Measurements from ENCODE around the gene FNDC1.

Gene FNDC1

DNA sequence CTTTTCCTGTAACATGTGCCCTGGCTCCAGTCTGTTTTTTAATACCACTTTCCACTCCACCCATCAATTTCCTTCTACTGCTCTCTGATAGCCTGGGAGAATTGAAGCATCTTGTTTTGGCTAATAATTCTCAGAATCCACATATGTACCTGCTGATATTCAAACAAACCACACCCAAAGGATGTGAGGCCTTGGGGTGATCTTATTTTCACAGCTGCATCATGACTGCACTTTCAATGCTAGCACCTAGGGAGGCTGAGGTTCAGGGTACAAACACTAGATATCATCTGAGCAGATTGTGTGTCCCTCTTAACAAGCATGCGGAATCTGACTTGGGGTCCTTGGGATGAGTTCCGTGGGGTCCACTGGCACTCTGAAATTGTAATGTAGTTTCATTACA lies 12.7 kb downstream of the FNDC1 start:
- no peak for DNase-seq
- Histone ChIP-seq H3K4me3 (ENCODE audit: low read depth, low read length) (no peak overlapping the region), H3K9me3 (no peaks in the 10 kb centered on the region), H3K36me3 (no peaks in the 10 kb centered on the region), H3K27me3 (peaks cover 8% of the 10 kb centered on the region; the same call in 1 of the 2 replicates), H3K4me1 (no peaks in the 10 kb centered on the region)
- TF ChIP-seq CTCF (IDR thresholded peaks at IDR 0.05; ENCODE audit: low read depth, low read length) = no peak

- Histone ChIP-seq H3K9me3 (no peaks in the 10 kb centered on the region), H3K36me3 (no peaks in the 10 kb centered on the region), H3K27me3 (peaks cover 5% of the 10 kb centered on the region), H3K4me1 (no peaks in the 10 kb centered on the region), H3K4me3 (ENCODE audit: low read depth, low read length) (no peak overlapping the region)
- no peak for DNase-seq
- TF ChIP-seq CTCF (IDR thresholded peaks at IDR 0.05; ENCODE audit: low read depth, low read length) = no peak
Observed at GRCh38 chr6:159184559-159184958, 15.4 kb downstream of the FNDC1 start.

DNA sequence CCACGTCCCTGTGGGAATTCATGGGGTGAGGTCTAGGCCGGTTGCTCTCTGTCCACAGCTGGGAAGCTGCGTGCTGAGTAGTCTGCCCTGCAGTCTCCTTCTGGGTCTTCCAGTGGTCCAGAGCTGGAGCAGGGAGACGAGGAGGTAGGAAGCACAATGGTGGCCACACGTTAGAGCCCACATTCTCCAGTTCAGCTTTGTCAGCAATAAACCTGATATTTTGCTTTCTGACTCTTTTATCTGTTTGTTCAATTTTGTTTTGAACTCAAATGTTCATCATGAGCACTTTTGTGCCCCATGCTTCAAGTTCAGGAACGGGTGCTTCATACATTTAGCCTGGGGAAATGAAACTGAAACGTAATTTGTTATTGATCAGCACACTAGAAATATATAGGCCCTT lies 21.3 kb downstream of the FNDC1 start:
- Histone ChIP-seq H3K27me3 (no peaks in the 10 kb centered on the region; the same call in 1 of the 2 replicates), H3K9me3 (no peaks in the 10 kb centered on the region), H3K36me3 (no peaks in the 10 kb centered on the region), H3K4me3 (ENCODE audit: low read depth, low read length) (no peak overlapping the region), H3K4me1 (no peaks in the 10 kb centered on the region)
- DNase-seq = no peak
- TF ChIP-seq CTCF (IDR thresholded peaks at IDR 0.05; ENCODE audit: low read depth, low read length) = no peak

DNA sequence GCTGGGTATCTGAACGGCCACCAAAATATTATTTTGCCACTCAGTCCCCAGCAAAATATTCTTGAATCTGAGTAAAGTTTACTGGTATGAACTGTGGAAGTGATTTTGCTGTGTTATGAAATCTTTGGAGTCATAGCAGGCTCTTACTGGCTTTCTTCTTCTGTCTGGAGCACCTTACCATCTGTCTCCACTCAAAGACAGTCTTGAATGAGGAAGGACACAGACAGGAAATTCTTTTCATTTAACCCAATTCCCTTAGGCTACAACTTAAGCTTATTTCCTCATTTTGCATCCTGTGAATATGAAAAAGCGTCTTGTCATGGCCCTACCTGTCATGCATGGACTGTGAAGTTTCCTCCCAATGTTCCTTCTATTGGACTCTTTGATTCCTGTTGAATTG lies 24.7 kb downstream of the FNDC1 start:
- Histone ChIP-seq H3K4me1 (no peaks in the 10 kb centered on the region), H3K4me3 (ENCODE audit: low read depth, low read length) (no peak overlapping the region), H3K27me3 (peaks cover 18% of the 10 kb centered on the region), H3K36me3 (no peaks in the 10 kb centered on the region), H3K9me3 (no peaks in the 10 kb centered on the region)
- no peak for DNase-seq
- no peak for TF ChIP-seq CTCF (IDR thresholded peaks at IDR 0.05; ENCODE audit: low read depth, low read length)

- H3K9me3 ChIP-seq = no peaks in the 10 kb centered on the region
- H3K4me3 ChIP-seq (ENCODE audit: low read depth, low read length) = no peak overlapping the region
- peaks cover 20% of the 10 kb centered on the region for H3K27me3 ChIP-seq
- DNase-seq = no peak
- no peaks in the 10 kb centered on the region for H3K4me1 ChIP-seq
- no peaks in the 10 kb centered on the region for H3K36me3 ChIP-seq
- no peak for TF ChIP-seq CTCF (IDR thresholded peaks at IDR 0.05; ENCODE audit: low read depth, low read length)
Observed at GRCh38 chr6:159194421-159194820, 25.2 kb downstream of the FNDC1 start.

DNA sequence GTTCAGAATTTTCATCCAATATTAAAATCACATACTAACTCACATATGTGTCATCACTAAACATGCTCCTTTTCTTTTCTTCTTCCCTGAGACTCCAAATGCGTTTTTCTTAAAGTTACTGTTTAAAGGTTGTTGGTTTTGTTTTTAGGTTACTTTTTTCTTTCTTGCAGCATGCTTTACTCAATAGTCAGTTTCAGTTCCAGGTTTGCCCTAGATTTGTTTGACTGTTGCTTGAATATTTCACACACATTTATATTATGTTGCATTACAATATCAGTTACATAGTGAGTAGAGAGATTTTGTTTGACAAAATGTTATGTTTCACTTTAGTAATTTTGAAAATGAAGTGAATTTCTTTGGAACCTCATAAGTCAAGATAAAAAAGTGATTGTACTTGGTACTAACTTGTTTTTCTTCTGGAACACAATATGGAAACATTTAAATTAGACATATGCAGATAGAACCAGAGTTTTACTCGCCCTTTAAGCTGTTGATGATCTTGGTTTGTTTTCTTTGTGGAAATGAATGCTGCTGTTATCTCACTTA lies 27.3 kb downstream of the FNDC1 start:
- no peak for TF ChIP-seq CTCF (IDR thresholded peaks at IDR 0.05; ENCODE audit: low read depth, low read length)
- Histone ChIP-seq H3K27me3 (peaks cover 22% of the 10 kb centered on the region), H3K36me3 (no peaks in the 10 kb centered on the region), H3K9me3 (no peaks in the 10 kb centered on the region), H3K4me3 (ENCODE audit: low read depth, low read length) (no peak overlapping the region), H3K4me1 (no peaks in the 10 kb centered on the region)
- DNase-seq = no peak

Measured in BE2C (cell line).